Measurements from ENCODE around the gene TUBB6. TPM values are rescaled to one million over a fixed set of nuclear protein-coding genes. Genes with fewer than 3 reads are reported as not detected.
A peak's percentile ranks its signal among the peaks of the same experiment; 100 is the strongest.

TUBB6 gene
- total RNA-seq, 1 donor from 2014 or later = 560 TPM

DNA sequence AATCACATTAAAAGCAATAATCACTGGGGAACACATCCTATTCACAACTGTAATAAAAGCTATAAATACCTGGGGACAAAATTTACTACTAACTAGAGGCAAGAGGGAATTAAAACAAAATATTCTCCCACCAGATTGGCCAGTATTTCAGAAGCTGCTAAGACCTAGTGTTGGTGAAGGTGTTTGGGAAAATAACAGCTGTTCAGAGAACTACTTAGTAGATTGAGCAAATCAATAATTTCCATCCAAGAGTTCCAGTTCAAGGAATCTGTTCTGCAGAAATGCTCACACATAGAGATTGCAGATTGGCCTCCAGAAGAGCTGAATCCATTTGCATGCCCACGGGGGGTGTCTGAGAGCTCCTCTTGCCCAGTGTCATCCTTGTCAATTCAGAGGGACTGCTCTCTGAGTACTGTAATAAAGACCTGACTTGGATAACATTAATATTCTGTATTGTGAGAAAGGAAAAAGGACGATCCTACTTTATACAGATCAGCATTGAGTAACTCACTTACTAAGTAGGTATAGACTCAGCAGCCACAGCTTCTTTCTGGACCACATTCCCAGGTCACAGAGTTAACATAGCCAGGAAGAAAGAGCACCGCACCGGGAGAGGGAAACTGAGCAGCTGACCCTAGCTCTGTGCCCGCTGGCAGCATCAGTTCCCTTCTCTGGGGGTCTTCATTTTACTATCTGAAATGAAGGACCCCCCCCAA, 5.6 kb downstream of the TUBB6 start:
- DNase-seq (ENCODE audit: low spot score) = no peak

DNA sequence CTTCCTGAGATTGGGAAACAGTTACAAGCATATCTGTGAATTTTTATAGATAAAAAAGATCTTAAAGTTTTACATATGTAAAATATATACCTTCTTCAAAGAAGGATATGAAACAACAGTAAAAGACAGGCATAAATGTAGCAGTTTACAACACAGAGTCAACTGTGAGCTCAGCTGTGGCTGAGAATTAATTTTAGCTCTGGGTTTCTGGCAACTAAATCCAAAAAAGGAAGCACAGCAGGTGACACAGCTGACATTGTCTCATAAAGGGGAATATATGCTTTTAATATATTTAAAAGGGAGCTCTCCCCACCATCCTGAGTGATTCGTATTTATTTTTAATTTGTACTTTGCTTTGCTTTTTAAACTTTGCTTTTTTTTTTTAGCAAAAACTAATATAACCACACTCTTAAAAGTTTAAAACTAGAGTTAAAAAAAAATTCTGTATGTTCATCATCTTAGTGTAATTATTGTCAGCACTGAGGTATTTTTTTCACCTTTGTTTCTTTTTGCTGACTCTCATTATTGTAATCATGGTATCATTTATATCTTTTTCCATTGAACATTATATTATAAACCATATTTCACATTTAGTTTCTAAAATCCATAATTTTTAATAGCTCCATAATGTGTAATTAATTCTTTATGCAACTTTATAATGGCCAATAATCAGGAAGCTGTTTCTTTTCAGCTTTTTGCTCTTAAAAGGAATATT, 6.7 kb downstream of the TUBB6 start:
- no peak for DNase-seq (ENCODE audit: low spot score)

DNA sequence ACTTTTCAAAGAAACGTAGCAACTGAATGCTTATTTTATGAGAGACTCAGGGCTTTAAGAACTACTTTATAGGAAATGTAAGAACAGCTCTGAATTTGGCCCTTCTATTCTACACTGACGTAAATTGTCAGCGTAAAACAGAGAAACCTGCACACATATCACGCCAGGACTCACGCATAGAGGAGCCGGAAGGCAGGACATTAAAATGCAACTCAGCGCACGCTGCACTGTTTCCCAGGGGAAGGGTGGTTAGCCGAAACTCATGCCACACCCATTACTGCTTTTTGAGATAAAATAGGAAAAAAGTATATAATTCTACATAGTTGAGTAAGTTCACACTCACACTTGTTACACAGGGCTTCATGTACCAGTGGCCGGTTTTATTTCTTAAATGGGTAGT, 7.4 kb downstream of the TUBB6 start:
- no peak for DNase-seq (ENCODE audit: low spot score)

DNA sequence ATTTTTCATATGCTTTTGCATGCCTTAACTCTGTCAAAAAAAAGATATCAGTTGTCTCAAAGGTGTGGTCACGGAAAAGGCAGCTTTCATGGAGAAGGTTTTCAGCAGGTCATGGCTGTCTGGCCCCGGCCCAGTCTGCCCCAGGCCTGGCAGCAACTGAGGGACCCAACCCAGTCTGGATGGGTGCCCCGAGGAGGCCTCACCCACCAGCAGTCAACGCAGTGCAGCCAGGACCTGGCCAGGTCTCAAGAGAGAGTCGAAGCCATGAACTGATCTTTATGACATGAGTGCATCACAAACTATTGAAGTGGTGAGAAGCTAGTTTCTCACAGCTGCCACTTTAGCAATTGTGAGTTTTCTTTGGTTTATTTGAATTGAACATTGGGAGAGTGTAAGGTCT, 7.9 kb downstream of the TUBB6 start:
- DNase-seq (ENCODE audit: low spot score) = peak; percentile 83

DNA sequence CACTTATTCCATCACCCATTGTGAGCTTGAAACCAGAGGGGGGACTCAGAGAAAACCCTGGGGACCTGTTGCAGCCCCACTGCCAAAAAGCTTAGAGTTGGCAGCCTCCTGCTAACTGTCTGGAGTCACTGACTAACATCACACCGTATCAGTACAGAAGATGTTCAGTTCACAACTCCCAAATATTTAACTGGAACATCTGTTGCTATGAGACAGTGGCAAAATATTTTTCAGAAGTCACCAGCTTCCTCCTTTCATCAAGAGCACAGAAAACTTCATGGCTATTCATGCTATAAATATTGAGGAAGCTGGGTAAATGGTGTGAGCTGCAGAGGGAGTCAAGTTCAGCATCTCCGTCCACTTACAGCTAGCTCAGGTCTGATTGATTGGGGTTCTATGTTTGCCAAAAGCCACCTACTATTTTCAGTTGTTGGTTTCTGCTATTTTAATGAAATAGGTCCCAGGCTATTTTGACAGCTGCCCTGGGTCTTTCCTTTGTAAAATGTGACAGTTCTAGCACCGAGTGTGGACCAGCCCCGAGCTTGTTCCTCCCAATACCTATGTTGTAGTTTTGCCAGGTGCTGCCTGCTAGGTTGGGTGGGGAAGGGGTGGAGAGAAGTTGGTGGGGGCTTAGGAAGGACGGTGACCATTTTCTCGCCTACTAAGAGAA, 9.8 kb downstream of the TUBB6 start:
- DNase-seq (ENCODE audit: low spot score) = no peak

DNA sequence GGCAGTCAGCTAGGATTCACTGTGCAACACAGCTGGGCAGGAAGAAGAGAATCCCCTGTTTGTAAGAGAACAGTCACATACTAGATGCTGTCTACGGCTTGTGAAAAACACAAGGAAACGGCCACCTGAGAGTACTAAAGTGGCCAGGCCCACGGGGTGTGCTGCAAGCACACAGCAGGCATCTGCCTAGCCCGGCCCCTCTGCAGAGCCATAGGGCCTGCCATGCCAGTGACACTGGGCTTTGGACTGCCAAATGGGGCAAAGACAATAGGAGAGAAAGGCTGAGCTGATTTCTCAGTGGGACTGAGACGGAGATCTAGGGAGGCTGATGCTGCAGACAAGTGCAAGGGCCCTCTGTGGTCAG, 10.3 kb downstream of the TUBB6 start:
- DNase-seq (ENCODE audit: low spot score) = peak; percentile 81

DNA sequence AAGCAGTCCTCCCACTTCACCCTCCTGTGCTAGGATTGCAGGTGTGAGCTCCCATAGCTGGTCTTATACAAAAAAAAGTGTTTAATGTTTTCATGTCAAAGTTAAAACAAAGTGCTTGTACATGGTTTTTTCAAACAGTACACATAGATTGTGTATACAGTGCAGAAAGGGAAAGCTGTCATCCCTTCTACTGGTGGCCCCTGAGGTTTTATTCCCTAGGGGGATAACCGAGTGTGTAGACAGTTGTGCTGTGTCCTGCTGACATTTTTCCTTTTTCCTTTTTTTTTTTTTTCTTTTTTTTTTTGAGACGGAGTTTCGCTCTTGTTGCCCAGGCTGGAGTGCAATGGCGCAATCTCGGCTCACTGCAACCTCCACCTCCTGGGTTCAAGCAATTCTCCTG, 10.8 kb downstream of the TUBB6 start:
- DNase-seq (ENCODE audit: low spot score) = no peak

DNA sequence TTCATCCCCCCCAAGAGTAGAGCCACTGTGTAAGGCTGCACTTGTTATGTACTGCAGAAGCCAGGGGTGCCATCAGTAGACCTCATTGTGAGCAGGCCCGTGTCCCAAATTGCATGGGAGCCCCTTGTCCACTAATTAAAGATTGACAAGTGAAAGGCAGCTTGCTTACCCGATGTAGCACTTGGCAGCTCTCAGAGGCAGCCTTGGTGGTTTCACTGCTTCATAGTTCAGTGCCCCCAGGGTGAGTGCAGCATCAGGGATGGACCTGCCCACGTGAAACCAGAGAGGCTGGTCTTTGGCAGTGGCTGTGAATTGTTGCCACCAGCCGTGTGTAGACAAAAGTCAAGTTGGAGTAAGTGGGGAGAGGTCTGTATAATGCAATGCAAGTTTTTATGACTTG, 13.3 kb downstream of the TUBB6 start:
- no peak for DNase-seq (ENCODE audit: low spot score)

DNA sequence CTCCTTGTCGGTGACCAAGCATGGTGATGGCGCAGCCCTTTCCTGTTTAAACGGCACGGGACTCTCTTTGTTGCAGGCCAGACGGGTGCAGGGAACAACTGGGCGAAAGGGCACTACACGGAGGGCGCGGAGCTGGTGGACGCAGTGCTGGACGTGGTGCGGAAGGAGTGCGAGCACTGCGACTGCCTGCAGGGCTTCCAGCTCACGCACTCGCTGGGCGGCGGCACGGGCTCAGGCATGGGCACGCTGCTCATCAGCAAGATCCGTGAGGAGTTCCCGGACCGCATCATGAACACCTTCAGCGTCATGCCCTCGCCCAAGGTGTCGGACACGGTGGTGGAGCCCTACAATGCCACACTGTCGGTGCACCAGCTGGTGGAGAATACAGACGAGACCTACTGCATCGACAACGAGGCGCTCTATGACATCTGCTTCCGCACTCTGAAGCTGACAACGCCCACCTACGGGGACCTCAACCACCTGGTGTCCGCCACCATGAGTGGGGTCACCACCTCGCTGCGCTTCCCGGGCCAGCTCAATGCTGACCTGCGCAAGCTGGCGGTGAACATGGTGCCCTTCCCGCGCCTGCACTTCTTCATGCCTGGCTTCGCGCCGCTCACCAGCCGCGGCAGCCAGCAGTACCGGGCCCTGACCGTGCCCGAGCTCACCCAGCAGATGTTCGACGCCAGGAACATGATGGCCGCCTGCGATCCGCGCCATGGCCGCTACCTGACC, 17.1 kb downstream of the TUBB6 start:
- DNase-seq (ENCODE audit: low spot score) = peak; percentile 82

DNA sequence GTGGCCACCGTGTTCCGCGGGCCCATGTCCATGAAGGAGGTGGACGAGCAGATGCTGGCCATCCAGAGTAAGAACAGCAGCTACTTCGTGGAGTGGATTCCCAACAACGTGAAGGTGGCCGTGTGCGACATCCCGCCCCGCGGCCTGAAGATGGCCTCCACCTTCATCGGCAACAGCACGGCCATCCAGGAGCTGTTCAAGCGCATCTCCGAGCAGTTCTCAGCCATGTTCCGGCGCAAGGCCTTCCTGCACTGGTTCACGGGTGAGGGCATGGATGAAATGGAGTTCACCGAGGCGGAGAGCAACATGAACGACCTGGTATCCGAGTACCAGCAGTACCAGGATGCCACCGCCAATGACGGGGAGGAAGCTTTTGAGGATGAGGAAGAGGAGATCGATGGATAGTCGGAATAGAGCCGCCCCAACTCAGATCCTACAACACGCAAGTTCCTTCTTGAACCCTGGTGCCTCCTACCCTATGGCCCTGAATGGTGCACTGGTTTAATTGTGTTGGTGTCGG, 17.7 kb downstream of the TUBB6 start:
- peak; percentile 88 for DNase-seq (ENCODE audit: low spot score)

DNA sequence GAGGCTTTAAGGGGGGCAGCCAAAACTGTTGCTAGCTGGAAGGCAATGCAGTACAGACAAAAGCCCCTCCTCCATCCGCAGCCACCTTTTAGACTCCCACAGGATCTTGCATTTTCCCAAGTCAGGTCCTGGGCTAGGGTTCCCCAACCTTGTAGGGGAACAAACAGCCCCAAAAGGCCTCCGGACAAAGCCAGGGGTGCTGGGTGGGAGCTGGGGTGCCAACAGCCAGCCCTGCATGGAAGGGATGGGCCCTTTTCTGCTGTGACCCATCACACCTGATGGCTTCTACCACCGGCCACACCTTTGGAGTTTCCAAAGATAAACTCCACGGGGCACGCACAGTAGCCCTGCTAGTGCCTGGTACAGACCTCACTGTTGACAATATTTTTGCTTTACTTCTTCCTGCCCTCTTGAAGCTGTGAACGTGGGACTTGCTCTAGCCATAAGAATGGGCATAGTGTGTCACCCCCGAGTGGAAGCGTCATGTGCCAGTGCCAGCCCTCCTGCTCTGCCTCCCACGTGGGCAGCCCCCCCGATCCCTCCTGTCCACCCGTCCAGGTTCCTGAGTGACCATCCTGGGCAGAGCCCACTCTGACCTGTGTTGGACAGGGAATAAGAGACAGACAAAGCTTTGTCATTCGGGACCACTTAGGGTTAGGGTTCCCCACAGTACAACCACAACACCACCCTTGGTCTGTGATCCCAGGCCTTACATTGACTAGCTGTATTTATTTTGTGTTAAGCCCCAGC, 18.8 kb downstream of the TUBB6 start:
- DNase-seq (ENCODE audit: low spot score) = peak; percentile 82

DNA sequence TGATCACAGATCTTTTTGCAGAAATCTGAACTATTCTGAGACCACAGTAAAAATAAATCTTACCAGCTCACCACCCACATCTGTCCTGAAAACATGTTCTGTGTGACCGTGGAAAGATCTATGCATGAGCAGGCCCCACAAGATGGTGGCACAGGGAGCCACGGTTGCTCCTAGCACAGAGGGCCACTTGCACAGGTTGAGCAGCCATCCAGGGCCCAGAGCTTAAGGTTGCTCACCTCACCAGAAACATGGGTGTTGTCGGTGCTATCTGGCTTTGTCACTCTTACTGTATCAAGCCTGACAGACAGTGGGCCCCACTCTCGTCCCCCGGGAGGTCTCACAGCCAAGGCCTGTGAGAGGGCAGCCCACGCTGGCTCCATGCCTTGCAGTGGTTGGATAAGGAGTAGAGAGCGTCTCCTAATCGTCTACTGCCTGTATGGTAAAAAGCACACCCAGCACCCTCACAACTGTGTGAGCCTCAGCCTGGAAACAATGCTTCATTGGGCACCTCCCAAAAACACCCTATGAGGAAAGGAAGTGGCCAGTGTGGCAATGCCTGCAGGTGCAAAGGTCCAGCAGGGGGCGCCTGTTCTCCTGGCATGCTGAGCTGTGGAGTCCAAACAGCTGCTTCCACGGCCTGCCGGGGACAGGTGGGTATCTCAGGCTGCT, 19.6 kb downstream of the TUBB6 start:
- DNase-seq (ENCODE audit: low spot score) = peak; percentile 92

DNA sequence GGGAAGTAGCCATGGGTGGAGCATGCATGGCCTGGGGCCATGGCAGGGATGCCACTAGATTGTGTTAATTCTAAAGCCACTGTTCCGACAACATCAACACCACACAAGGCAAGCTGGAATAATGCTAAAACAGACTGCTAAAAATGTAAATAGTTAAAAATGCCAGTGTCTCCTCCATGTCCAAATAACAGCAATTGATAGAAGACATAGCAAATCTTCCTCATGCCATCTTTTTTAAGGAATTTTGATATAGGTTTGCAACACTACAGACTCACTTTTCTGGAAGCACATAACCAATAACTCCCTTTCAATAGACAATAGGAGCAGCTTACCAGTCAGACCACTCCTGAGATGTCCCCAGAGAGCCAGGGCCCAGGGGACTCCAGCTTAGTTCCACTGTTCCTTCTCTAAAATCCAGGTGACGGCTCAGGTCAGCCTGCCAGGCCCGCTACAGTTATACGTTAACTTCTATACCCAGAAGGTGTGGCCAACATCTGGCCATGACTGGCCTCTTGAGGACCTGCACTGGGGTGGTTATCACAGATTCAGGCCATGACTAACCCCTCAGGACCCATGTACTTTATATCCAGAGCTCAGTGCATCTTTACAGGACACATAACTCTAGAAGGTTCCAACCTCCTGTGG, 20.3 kb downstream of the TUBB6 start:
- peak; percentile 75 for DNase-seq (ENCODE audit: low spot score)

DNA sequence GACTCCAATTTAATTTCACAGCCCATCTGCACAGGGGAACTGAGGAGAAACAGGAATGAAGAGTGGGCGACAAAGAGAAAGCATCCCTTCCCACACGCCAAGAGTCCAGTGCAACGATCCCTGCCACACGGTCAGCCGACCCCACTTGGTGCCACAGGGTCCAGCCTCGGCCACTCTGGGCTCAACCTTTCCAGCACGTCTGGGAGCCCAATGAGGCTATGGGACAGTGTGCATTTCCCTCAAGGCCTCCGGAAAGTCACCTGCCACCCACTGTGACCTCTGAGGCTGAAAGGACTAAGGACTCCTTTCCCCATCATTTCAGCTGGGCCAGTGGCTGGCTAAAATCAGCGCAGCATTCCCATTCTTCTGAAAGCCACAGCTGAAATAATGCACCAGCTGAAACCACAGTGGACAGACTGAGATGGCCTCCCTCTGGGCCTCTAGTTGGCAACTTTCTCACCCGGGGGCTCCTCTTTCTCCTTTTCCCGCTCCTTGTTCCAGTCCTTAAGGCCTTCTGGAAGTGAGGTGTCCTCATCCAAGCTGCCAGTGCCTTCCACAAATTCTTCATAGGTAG, 21.2 kb downstream of the TUBB6 start:
- peak; percentile 73 for DNase-seq (ENCODE audit: low spot score)

DNA sequence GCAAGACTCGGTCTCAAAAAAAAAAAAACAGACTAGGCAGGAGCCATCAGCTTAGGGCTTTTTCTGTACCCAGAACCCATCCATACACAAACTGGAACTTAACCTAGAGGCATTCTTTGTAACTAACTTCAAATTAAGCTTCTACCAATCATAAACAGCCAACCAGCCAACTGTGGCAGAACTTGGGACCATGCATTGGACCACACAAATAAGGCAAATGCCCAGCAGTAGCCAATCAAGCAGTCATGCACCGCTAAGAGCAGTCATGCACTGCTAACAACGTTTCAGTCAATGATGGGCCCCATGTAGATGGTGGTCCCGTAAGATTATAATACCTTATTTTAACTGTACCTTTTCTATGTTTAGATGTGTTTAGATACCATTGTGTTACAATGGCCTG, 22.7 kb downstream of the TUBB6 start:
- DNase-seq (ENCODE audit: low spot score) = no peak

DNA sequence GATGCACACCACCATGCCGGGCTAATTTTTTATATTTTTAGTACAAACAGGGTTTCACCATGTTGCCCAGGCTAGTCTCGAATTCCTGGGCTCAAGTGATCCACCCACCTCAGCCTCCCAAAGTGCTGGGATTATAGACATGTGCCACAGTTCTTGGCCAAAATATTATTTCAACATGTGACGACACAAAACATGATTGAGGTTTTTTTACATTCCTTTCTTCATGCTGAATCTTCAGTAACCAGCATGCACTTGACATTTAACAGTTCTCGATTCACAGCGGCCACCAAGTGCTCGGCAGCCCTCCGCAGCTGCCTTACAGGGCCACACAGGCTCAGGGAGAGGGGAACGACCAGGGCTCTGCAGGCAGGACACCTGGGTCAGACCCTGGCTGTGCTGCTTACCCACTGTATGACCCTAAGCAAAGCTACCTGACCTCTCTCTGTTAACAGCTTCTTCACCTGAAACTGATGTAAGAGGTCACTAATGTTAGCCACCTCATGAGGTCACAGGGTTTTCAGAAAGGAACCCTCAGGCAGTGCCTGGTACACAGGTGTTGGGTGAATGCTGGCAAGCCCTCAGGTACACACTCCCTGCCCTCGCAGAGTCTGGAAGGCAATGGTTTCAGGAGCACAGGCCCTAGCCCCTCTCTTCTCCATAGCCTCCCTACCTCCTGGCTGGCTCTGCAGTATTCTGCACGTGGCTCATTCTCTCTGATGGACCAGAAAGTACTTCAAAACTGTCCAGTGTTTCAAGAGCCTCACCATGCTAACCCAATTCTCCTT, 25.7 kb downstream of the TUBB6 start:
- DNase-seq (ENCODE audit: low spot score) = no peak

DNA sequence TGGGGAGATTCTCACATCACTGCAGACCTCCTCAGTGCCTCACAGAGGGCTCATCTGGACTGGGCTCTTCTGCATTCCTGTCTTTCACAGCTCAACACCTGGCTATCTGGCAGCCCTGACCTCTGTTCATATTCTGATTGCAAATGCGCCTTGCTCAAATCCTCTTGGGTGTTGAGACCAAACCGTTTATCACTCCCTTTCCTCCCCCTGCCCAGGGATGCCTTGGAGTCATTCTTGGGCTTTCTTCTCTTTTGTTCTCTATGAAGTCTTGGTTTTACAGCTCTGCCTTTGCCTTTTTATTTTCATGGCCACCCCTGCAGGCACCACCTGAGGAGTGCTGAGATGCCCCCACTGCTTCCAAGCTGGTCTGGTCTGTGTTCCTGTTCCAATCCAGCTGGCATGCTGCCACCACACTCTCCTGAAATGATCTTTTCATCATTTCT, 26.3 kb downstream of the TUBB6 start:
- DNase-seq (ENCODE audit: low spot score) = no peak

DNA sequence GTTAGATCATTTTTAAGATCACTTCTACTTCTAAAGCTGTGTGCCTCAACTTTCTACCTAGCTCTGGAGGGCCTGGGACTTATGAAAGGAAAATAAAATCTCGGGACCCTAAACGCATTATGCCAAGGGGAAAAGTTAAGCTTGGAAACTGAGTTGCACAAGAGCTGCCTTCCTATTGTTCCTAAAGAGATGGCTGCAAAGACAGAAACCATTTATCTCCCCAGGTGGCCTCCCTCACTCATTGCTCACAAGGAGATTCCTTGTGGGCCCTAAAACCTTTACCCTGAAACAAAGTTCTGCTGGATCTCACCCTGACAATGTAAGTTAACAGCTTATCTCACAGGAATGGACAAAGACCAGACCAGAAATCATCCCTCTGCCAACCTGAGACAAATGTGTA, 26.8 kb downstream of the TUBB6 start:
- DNase-seq (ENCODE audit: low spot score) = no peak

DNA sequence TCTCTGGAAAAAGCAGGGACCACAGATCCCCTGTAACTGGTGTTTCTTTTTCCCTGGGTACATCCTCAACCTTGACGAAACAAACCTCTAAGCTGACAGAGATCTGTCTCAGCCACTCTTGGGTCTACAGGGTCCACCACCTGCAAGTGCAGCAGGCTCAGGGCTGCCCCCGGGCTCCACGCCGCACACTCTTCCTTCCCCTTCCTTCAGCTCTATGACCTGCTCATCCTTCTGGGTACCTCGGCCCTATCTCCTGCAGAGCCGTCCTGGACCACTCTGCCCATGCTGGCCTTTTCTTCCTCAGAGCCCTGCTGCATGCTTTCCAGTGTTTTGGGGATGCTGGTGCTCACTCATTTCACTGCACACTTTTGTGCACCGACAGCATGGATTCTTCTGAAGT, 27.5 kb downstream of the TUBB6 start:
- no peak for DNase-seq (ENCODE audit: low spot score)
